ENCODE data around the gene SHMT2.

The SHMT2 gene

GRCh38 chr12:57205931-57206330 lies 23.6 kb upstream of the SHMT2 start:
- TF ChIP-seq CTCF (IDR thresholded peaks at IDR 0.05; ENCODE audit: borderline replicate concordance, control extremely low read depth, extremely low read depth, insufficient read depth, missing control alignments): no peak
- no peak for DNase-seq (ENCODE audit: low spot score)
- in situ Hi-C loops (cut with MboI; ENCODE audit: low sequenced_read_pairs, unreplicated experiment): no loop called here

DNA sequence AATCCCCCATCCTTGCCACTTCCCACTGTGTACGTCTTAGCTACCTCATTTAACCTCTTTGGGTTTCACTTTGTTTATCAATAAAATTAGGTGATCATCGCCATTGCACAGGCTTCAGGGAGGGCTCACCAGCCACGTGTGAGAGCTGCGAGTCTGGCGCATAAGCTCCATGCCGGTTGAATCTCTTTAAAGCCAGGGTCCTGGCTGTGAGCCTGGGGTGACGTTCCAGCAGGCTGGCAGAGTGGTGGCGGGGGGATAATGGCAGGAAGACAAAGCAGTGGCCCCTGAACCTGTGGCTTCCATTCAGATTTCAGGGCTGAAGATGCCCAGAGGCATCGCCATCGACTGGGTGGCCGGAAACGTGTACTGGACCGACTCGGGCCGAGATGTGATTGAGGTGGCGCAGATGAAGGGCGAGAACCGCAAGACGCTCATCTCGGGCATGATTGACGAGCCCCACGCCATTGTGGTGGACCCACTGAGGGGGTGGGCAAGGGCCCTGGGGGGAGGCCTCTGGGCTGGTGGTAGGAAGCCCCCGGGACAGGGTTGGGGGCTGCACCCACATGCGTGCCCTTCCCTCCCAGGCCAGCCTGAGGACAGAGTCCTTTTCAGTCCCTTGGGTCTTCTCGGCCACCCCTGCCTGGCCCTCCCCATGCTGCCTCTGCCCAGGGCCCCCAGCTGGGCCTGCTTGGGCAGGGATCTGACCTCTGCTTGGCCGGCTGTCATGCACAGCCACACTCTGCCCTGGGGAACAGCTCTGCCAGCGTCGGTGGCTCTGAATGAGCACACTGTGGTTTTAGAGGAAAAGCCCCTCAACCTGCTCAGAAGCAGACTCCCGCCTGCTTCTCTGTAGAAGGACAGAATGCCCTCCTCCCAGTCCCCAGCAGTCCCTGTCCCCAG lies 21.5 kb upstream of the SHMT2 start:
- TF ChIP-seq CTCF (IDR thresholded peaks at IDR 0.05; ENCODE audit: borderline replicate concordance, control extremely low read depth, extremely low read depth, insufficient read depth, missing control alignments): no peak
- in situ Hi-C loops (cut with MboI; ENCODE audit: low sequenced_read_pairs, unreplicated experiment): no loop called here
- no peak for DNase-seq (ENCODE audit: low spot score)

GRCh38 chr12:57208631-57209282 lies 20.8 kb upstream of the SHMT2 start:
- TF ChIP-seq CTCF (IDR thresholded peaks at IDR 0.05; ENCODE audit: borderline replicate concordance, control extremely low read depth, extremely low read depth, insufficient read depth, missing control alignments): no peak
- no peak for DNase-seq (ENCODE audit: low spot score)
- in situ Hi-C loops (cut with MboI; ENCODE audit: low sequenced_read_pairs, unreplicated experiment): no loop called here

- TF ChIP-seq CTCF (IDR thresholded peaks at IDR 0.05; ENCODE audit: borderline replicate concordance, control extremely low read depth, extremely low read depth, insufficient read depth, missing control alignments): no peak
- DNase-seq (ENCODE audit: low spot score): no peak
- in situ Hi-C loops (cut with MboI; ENCODE audit: low sequenced_read_pairs, unreplicated experiment): no loop called here
Observed at GRCh38 chr12:57209916-57210315, 19.6 kb upstream of the SHMT2 start.

DNA sequence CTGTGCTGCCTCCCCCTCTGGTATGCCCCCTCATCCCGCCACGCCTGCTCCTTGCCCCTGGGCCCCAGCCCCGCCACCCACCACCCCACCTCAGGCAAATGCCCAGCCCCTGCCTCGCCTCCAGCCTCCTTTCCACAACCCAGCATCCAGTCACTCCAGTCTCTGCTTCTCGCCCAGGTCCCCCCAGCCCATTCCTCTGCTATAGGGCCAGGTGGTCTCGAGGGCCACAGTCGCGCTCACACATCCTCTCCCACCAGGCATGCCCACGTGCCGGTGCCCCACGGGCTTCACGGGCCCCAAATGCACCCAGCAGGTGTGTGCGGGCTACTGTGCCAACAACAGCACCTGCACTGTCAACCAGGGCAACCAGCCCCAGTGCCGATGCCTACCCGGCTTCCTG lies 19.1 kb upstream of the SHMT2 start:
- no peak for TF ChIP-seq CTCF (IDR thresholded peaks at IDR 0.05; ENCODE audit: borderline replicate concordance, control extremely low read depth, extremely low read depth, insufficient read depth, missing control alignments)
- no peak for DNase-seq (ENCODE audit: low spot score)
- in situ Hi-C loops (cut with MboI; ENCODE audit: low sequenced_read_pairs, unreplicated experiment): no loop called here

GRCh38 chr12:57210926-57211692 lies 18.4 kb upstream of the SHMT2 start:
- no peak for DNase-seq (ENCODE audit: low spot score)

More at GRCh38 chr12:57210926-57211692, 18.4 kb upstream of the SHMT2 start:
- no peak for TF ChIP-seq CTCF (IDR thresholded peaks at IDR 0.05; ENCODE audit: borderline replicate concordance, control extremely low read depth, extremely low read depth, insufficient read depth, missing control alignments)
- in situ Hi-C loops (cut with MboI; ENCODE audit: low sequenced_read_pairs, unreplicated experiment): no loop called here

All from GM13976 (cell line).